Neural cell (in vitro differentiated cells): ENCODE data around the gene BNC2. TPM values are rescaled to one million over a fixed set of nuclear protein-coding genes. Genes with fewer than 3 reads are reported as not detected.

Experiments used
- H2AFZ ChIP-seq: fragments of 200-600, 300-800 bp; sonication (generic), shearing (Covaris generic); 2 replicates; pipeline ENCODE4 v1.6.0; 2014; ENCODE audit warnings: low read depth, mild to moderate bottlenecking, antibody characterized with exemption, low read length, moderate library complexity
- H3F3A ChIP-seq: fragments of 200-600 bp; shearing (Covaris generic); 2 replicates; pipeline ENCODE4 v1.6.1; 2016; ENCODE audit warnings: mild to moderate bottlenecking, moderate library complexity, mixed read lengths, antibody characterized with exemption, low read length; ENCODE audit not compliant: insufficient read depth, poor library complexity, severe bottlenecking
- H3K27ac ChIP-seq: fragments of 200-600, 300-800 bp; sonication (generic), shearing (Covaris generic); 2 replicates; pipeline ENCODE4 v1.5.1; 2014; ENCODE audit warnings: mild to moderate bottlenecking, low read length, moderate library complexity
- H3K27me3 ChIP-seq: fragments of 300-800, 200-600 bp; sonication (generic), shearing (Covaris generic); 2 replicates; pipeline ENCODE4 v1.6.0; 2014; ENCODE audit warnings: mild to moderate bottlenecking, low read depth, low read length, moderate library complexity; ENCODE audit not compliant: insufficient read depth
- H3K36me3 ChIP-seq: fragments of 300-800, 200-600 bp; sonication (generic), shearing (Covaris generic); 2 replicates; pipeline ENCODE4 v1.5.1; 2014; ENCODE audit warnings: mild to moderate bottlenecking, antibody characterized with exemption, low read length, moderate library complexity; ENCODE audit not compliant: insufficient read depth
- H3K4me2 ChIP-seq: fragments of 300-800, 200-600 bp; sonication (generic), shearing (Covaris generic); 2 replicates; pipeline ENCODE4 v1.6.0; 2014; ENCODE audit warnings: mild to moderate bottlenecking, low read length
- H3K4me3 ChIP-seq: fragments of 300-800, 200-600 bp; sonication (generic), shearing (Covaris generic); 2 replicates; pipeline ENCODE4 v1.5.1; 2014; ENCODE audit warnings: mild to moderate bottlenecking, low read length, moderate library complexity
- H3K79me2 ChIP-seq: fragments of 200-600 bp; shearing (Covaris generic); replicated peaks from 2 replicates; pipeline ENCODE4 v1.6.0; 2014; ENCODE audit warnings: mild to moderate bottlenecking, low read length, moderate library complexity; ENCODE audit not compliant: insufficient read depth
- H3K9ac ChIP-seq: fragments of 300-800, 200-600 bp; sonication (generic), shearing (Covaris generic); 2 replicates; pipeline ENCODE4 v1.6.1; 2016; ENCODE audit warnings: mild to moderate bottlenecking, low read length, mixed read lengths
- H3K9me2 ChIP-seq: fragments of 200-600 bp; shearing (Covaris generic); 2 replicates; pipeline ENCODE4 v1.6.1; 2016; ENCODE audit warnings: mild to moderate bottlenecking, low read length, mixed read lengths; ENCODE audit not compliant: insufficient read depth
- H3K9me3 ChIP-seq: fragments of 200-600, 300-800 bp; sonication (generic), shearing (Covaris generic); 2 replicates; pipeline ENCODE4 v1.6.1; 2016; ENCODE audit warnings: mild to moderate bottlenecking, mixed run types, low read length, moderate library complexity, mixed read lengths
- H4K20me1 ChIP-seq: fragments of 200-600 bp; shearing (Covaris generic); 2 replicates; pipeline ENCODE4 v1.6.1; 2016; ENCODE audit warnings: mild to moderate bottlenecking, mixed run types; ENCODE audit not compliant: insufficient read depth
- CTCF ChIP-seq: fragments of 450-650 bp; IDR thresholded peaks from 2 replicates; pipeline ENCODE4 v1.5.1; 2014; ENCODE audit warnings: antibody characterized with exemption, mild to moderate bottlenecking, moderate library complexity; ENCODE audit not compliant: poor library complexity, severe bottlenecking
- EP300 ChIP-seq: fragments of 450-650 bp; conservative IDR thresholded peaks from 2 replicates; pipeline ENCODE4 v1.6.1; 2014; ENCODE audit warnings: antibody characterized with exemption, mild to moderate bottlenecking, moderate library complexity; ENCODE audit not compliant: poor library complexity, severe bottlenecking
- EZH2 ChIP-seq: fragments of 200-600, 300-800 bp; shearing (Covaris generic), sonication (generic); IDR thresholded peaks from 2 replicates; pipeline ENCODE4 v1.6.1; 2014; ENCODE audit warnings: antibody characterized with exemption, low read length, borderline replicate concordance, mild to moderate bottlenecking; ENCODE audit not compliant: insufficient read depth, poor library complexity, severe bottlenecking
- MXI1 ChIP-seq: fragments of 450-650 bp; conservative IDR thresholded peaks from 2 replicates; pipeline ENCODE4 v1.6.1; 2014; ENCODE audit warnings: antibody characterized with exemption, mild to moderate bottlenecking; ENCODE audit not compliant: poor library complexity, severe bottlenecking
- POLR2AphosphoS5 ChIP-seq: IDR thresholded peaks from 2 replicates; pipeline ENCODE4 v1.6.1; 2012
- RAD21 ChIP-seq: fragments of 450-650 bp; conservative IDR thresholded peaks from 2 replicates; pipeline ENCODE4 v1.6.1; 2014; ENCODE audit warnings: antibody characterized with exemption, mild to moderate bottlenecking, moderate library complexity
- REST ChIP-seq: IDR thresholded peaks from 2 replicates; pipeline ENCODE4 v1.6.1; 2012; ENCODE audit warnings: borderline replicate concordance
- SMC3 ChIP-seq: fragments of 450-650 bp; conservative IDR thresholded peaks from 2 replicates; pipeline ENCODE4 v1.6.1; 2014; ENCODE audit warnings: antibody characterized with exemption, mild to moderate bottlenecking, moderate library complexity; ENCODE audit not compliant: poor library complexity
- TAF1 ChIP-seq: IDR thresholded peaks from 2 replicates; pipeline ENCODE4 v1.6.1; 2012; ENCODE audit warnings: low read depth
- polyA plus RNA-seq: library from polyadenylated mRNA; depleted of rRNA; stranded (reverse); fragments of >200 nt; gene quantifications from 2 replicates; pipeline ENCODE4 v1.2.3, GENCODE V29; 2014

The BNC2 gene
- polyA plus RNA-seq, 1 donor from 2014 or later: 1.3 TPM

GRCh38 chr9:16419124-16419523 is 451.3 kb downstream of the BNC2 start:
- no peaks in the 10 kb centered on the region for H3K36me3 ChIP-seq
- H4K20me1 ChIP-seq: no peaks in the 10 kb centered on the region
- H3K4me3 ChIP-seq: no peak overlapping the region
- no peak overlapping the region for H3K4me2 ChIP-seq
- no peak overlapping the region for H3K9ac ChIP-seq
- no peaks in the 10 kb centered on the region for H3F3A ChIP-seq
- H3K27me3 ChIP-seq: peaks cover 16% of the 10 kb centered on the region
- H3K27ac ChIP-seq: no peak overlapping the region
- H3K9me2 ChIP-seq: no peaks in the 10 kb centered on the region
- no peaks in the 10 kb centered on the region for H3K79me2 ChIP-seq
- no peak for TF ChIP-seq SMC3
- TF ChIP-seq POLR2AphosphoS5: no peak
- no peak for TF ChIP-seq RAD21
- no peak for TF ChIP-seq EP300
- TF ChIP-seq EZH2: no peak
- H2AFZ ChIP-seq: no peak overlapping the region
- no peaks in the 10 kb centered on the region for H3K9me3 ChIP-seq

- peaks cover 16% of the 10 kb centered on the region for H3K27me3 ChIP-seq
- no peaks in the 10 kb centered on the region for H3F3A ChIP-seq
- H4K20me1 ChIP-seq: no peaks in the 10 kb centered on the region
- H2AFZ ChIP-seq: no peak overlapping the region
- H3K27ac ChIP-seq: no peak overlapping the region
- H3K36me3 ChIP-seq: no peaks in the 10 kb centered on the region
- H3K79me2 ChIP-seq: no peaks in the 10 kb centered on the region
- TF ChIP-seq SMC3 (no peak), TAF1 (no peak), MXI1 (no peak), EZH2 (no peak), POLR2AphosphoS5 (no peak), REST (no peak), EP300 (no peak), RAD21 (no peak), CTCF (no peak)
- H3K4me2 ChIP-seq: no peak overlapping the region
- H3K4me3 ChIP-seq: no peak overlapping the region
- no peaks in the 10 kb centered on the region for H3K9me3 ChIP-seq
- H3K9me2 ChIP-seq: no peaks in the 10 kb centered on the region
- no peak overlapping the region for H3K9ac ChIP-seq
These were observed 451.7 kb downstream of the BNC2 start for GRCh38 chr9:16418721-16419120.

GRCh38 chr9:16417749-16418148 is 452.7 kb downstream of the BNC2 start:
- H3K4me2 ChIP-seq: no peak overlapping the region
- no peaks in the 10 kb centered on the region for H3K9me2 ChIP-seq
- no peaks in the 10 kb centered on the region for H3K79me2 ChIP-seq
- H3K4me3 ChIP-seq: no peak overlapping the region
- no peaks in the 10 kb centered on the region for H3F3A ChIP-seq
- no peaks in the 10 kb centered on the region for H3K9me3 ChIP-seq
- H3K9ac ChIP-seq: no peak overlapping the region
- no peak for TF ChIP-seq MXI1
- TF ChIP-seq CTCF: no peak
- no peak for TF ChIP-seq EZH2
- no peak for TF ChIP-seq TAF1
- no peak for TF ChIP-seq SMC3
- TF ChIP-seq POLR2AphosphoS5: no peak
- no peak for TF ChIP-seq EP300
- no peak for TF ChIP-seq RAD21
- TF ChIP-seq REST: no peak
- no peak overlapping the region for H3K27ac ChIP-seq
- H3K27me3 ChIP-seq: peaks cover 16% of the 10 kb centered on the region
- H3K36me3 ChIP-seq: no peaks in the 10 kb centered on the region
- no peak overlapping the region for H2AFZ ChIP-seq
- no peaks in the 10 kb centered on the region for H4K20me1 ChIP-seq
